Kidney (tissue), 14 donors: ENCODE results near the gene METTL5. TPM values are rescaled to one million over a fixed set of nuclear protein-coding genes. Genes with fewer than 3 reads are reported as not detected.

Source experiments
- DNase-seq, 5 donors: peaks; one replicate each; pipeline ENCODE4 v3.0.0-alpha.2; 2013 to 2020
- FAIRE-seq: peaks from 2 replicates; lab custom pipeline; 2012; peaks lifted over from hg19 to GRCh38; lab: Jason Lieb, UNC
- H3K27ac ChIP-seq, 2 donors: one replicate each; pipeline ENCODE4 v1.7.0; 2013; ENCODE audit warnings: low read depth in 2 of 2, low read length in 2 of 2, inconsistent platforms in 1 of 2
- H3K27me3 ChIP-seq: one replicate; pipeline ENCODE4 v1.7.1; 2013; ENCODE audit warnings: low read length, inconsistent platforms; ENCODE audit not compliant: control insufficient read depth, insufficient read depth
- H3K36me3 ChIP-seq, 3 donors: one replicate each; pipeline versions ENCODE4 v1.7.0 to v1.7.1; 2013; ENCODE audit warnings: low read length in 3 of 3, control low read depth in 1 of 3, inconsistent platforms in 1 of 3; ENCODE audit not compliant: insufficient read depth in 3 of 3, control insufficient read depth in 2 of 3
- H3K4me1 ChIP-seq, 3 donors: one replicate each; pipeline versions ENCODE4 v1.7.0 to v1.7.1; 2013; ENCODE audit warnings: low read length in 3 of 3, inconsistent platforms in 1 of 3, low read depth in 1 of 3; ENCODE audit not compliant: control insufficient read depth in 2 of 3, insufficient read depth in 2 of 3
- H3K4me3 ChIP-seq, 3 donors: one replicate each; pipeline versions ENCODE4 v1.7.0 to v1.8.1; 2013; ENCODE audit warnings: low read length in 3 of 3, control low read depth in 1 of 3, inconsistent platforms in 1 of 3
- H3K9ac ChIP-seq, 3 donors: one replicate each; pipeline versions ENCODE4 v1.7.0 to v1.7.1; 2013; ENCODE audit warnings: low read length in 3 of 3, control low read depth in 1 of 3, inconsistent platforms in 1 of 3
- H3K9me3 ChIP-seq, 3 donors: one replicate each; pipeline versions ENCODE4 v1.7.0 to v1.7.1; 2013; ENCODE audit warnings: low read length in 3 of 3, control low read depth in 1 of 3, inconsistent platforms in 1 of 3; ENCODE audit not compliant: control insufficient read depth in 2 of 3, insufficient read depth in 1 of 3
- CTCF ChIP-seq: IDR thresholded peaks from 3 replicates; pipeline ENCODE4 v1.5.1; 2012; ENCODE audit warnings: mild to moderate bottlenecking, moderate library complexity, borderline replicate concordance; ENCODE audit not compliant: insufficient read depth; ENCODE audit errors: extremely low read depth
- intact Hi-C: fragments of 100-400 bp; cut with DNase I; formaldehyde crosslinking; loops from one replicate; pipeline ENCODE4 v1.11.1; 2022
- polyA plus RNA-seq: library from polyadenylated mRNA; stranded (reverse); fragments of 350-450 nt; fragmentation: Illumina TruSeq; extraction: RNeasy Lipid Tissue Mini Kit (QIAGEN cat#74804); gene quantifications from one replicate; pipeline ENCODE4 v1.2.3, GENCODE V29; 2014; ENCODE audit warnings: low read depth, low replicate concordance; ENCODE audit not compliant: insufficient read depth
- total RNA-seq: library from RNA; stranded (reverse); fragmentation: NEBNext Ultra II Directional; extraction: Animal tissue kit (Norgen Biotek cat#: 25700); gene quantifications from one replicate; pipeline ENCODE4 v1.2.1, GENCODE V29; 2021
- donor health status: control.
- donor health status: control.
- donor health status: control.
- donor health status: control.
- donor health status: control.
- donor health status: DM: yes; HTN: yes; CAD: no.
- donor health status: Normal renal cell carcinoma (clear cell type).

Gene METTL5
- total and polyA plus RNA-seq, 2 donors from 2014 or later, result 43.9 to 68.8 TPM

GRCh38 chr2:169796441-169796840, 28.3 kb downstream of the METTL5 start:
- intact Hi-C loops, result no loop called here
- TF ChIP-seq CTCF, result no peak
- no peaks in the 10 kb centered on the region for H3K27me3 ChIP-seq
- H3K4me3 ChIP-seq, result no peak overlapping the region
- no peak overlapping the region for H3K27ac ChIP-seq
- H3K9ac ChIP-seq, result no peak overlapping the region
- H3K4me1 ChIP-seq, result no peaks in the 10 kb centered on the region
- no peaks in the 10 kb centered on the region for H3K9me3 ChIP-seq
- no peaks in the 10 kb centered on the region for H3K36me3 ChIP-seq
- DNase-seq (no peak), FAIRE-seq (no peak)

DNA sequence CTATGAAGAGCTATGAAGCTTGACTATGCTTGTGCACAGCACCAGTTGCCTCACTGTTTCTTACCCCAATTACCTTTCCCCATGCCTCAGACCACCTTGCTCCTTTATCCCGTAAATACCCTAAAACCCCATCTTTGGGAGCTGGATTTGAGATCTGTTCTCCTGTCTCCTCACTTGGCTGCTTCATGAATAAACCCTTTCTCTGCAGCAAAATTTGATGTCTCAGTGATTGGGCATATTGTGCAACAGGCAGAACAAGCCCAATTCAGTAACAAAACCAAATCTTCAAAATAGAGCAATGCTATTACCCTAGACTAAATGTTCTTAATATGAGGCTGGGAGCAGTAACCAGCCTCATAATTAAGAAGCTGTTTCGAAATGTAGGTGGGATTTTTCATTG, 29.5 kb downstream of the METTL5 start:
- Histone ChIP-seq H3K36me3 (no peaks in the 10 kb centered on the region), H3K9ac (no peak overlapping the region), H3K27ac (no peak overlapping the region), H3K27me3 (no peaks in the 10 kb centered on the region), H3K9me3 (no peaks in the 10 kb centered on the region), H3K4me3 (no peak overlapping the region), H3K4me1 (no peaks in the 10 kb centered on the region)
- no peak for DNase-seq
- intact Hi-C loops, result no loop called here
- no peak for TF ChIP-seq CTCF
- no peak for FAIRE-seq

GRCh38 chr2:169790581-169790980, 34.1 kb downstream of the METTL5 start:
- Histone ChIP-seq H3K9me3 (no peaks in the 10 kb centered on the region), H3K4me1 (no peaks in the 10 kb centered on the region), H3K4me3 (no peak overlapping the region), H3K27ac (no peak overlapping the region), H3K36me3 (no peaks in the 10 kb centered on the region), H3K27me3 (no peaks in the 10 kb centered on the region), H3K9ac (no peak overlapping the region)
- TF ChIP-seq CTCF, result no peak
- intact Hi-C loops, result no loop called here
- DNase-seq (no peak), FAIRE-seq (no peak)

DNA sequence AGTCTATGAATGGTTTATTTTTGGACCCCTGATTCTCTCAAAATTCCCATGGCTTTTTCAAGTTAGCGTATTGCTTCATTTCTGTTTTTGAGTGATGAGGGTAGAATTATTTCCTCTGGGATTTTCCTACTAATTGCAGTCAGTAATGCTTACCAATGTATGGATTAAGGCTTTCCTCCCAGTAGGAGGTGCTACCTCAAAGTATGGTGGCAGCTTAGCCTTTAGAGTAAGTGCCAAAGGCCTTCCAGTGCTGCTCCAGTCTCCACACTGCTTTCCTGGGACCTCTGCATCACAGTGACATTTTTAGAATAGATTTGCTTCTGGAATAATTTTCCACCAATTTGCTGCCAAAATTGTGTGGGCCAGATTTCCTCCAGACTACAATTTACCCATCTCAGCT, 42.2 kb downstream of the METTL5 start:
- H3K27ac ChIP-seq, result no peak overlapping the region
- DNase-seq (no peak), FAIRE-seq (no peak)
- H3K4me1 ChIP-seq, result no peaks in the 10 kb centered on the region
- no peak overlapping the region for H3K9ac ChIP-seq
- H3K36me3 ChIP-seq, result no peaks in the 10 kb centered on the region
- no peaks in the 10 kb centered on the region for H3K9me3 ChIP-seq
- TF ChIP-seq CTCF, result no peak
- H3K27me3 ChIP-seq, result no peaks in the 10 kb centered on the region
- intact Hi-C loops, result no loop called here
- no peak overlapping the region for H3K4me3 ChIP-seq
